Fibroblast of mammary gland (primary cell): Measurements from ENCODE around the gene IPO5.
"Not testable (repeated sequence)": the region's sequence is repeated elsewhere in the genome, so short reads cannot be mapped to it uniquely, and the experiment has no call there.

ENCODE experiments used
- DNase-seq: peaks from one replicate; pipeline ENCODE4 v3.0.0-alpha.2; 2010; ENCODE audit warnings: low read depth
- H3K4me3 ChIP-seq: 2 replicates; pipeline ENCODE4 v1.5.1; 2011; ENCODE audit warnings: low read depth, mild to moderate bottlenecking, low read length, moderate library complexity; ENCODE audit not compliant: control insufficient read depth
- CTCF ChIP-seq: conservative IDR thresholded peaks from 2 replicates; pipeline ENCODE4 v1.5.1; 2011; ENCODE audit warnings: low read depth, low read length, inconsistent platforms; ENCODE audit not compliant: control insufficient read depth, insufficient read depth

IPO5 gene

DNA sequence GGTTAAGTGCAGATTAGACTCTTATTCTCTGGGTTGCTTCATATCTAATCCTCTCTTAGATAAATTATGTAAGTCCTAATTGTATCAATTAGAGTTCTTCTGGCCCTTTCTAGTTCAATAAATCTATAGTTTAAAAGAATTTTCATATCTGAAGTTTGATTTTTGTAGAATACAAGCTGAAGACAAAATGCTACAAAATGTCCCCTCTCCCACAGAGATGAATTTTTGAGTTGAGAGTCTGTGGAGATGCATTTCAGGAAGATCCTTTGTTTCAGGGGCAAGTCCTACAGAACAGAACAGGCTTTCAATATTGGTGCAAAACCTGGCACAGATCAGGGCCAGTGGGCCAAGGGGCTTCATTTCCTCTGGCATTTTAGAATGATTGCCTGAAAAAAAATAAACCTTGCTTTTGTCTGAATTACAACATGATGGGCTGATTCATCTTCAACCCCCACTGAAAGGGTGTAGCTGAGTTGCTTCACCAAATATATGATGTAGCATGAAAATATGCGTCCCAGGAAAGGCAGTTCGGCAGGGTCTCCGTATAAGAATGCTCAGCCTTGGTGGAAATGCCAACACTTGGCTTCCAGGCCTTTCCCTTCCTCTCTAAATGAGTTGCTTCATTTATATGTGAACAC is 6.4 kb upstream of the IPO5 start:
- TF ChIP-seq CTCF, result no peak
- peak; percentile 91 for DNase-seq
- no peak overlapping the region for H3K4me3 ChIP-seq

DNA sequence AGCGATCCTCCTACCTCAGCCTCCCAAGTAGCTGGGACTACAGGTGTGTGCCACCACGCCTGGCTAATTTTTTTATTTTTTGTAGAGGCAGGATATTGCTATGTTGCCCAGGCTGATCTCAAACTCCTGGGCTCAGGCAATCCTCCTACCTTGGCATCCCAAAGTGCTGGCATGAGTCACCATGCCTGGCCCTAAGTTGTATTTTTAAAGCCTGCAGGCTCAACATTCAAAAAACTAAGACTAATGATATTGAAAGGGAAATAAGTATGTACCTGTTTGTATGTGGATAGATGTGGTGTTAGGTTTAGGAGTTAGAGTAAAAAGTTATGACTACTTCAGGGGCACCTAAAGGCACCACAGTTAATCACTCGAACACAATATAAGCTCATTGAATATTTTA is 5.4 kb upstream of the IPO5 start:
- DNase-seq, result peak; percentile 28
- no peak overlapping the region for H3K4me3 ChIP-seq
- no peak for TF ChIP-seq CTCF

DNA sequence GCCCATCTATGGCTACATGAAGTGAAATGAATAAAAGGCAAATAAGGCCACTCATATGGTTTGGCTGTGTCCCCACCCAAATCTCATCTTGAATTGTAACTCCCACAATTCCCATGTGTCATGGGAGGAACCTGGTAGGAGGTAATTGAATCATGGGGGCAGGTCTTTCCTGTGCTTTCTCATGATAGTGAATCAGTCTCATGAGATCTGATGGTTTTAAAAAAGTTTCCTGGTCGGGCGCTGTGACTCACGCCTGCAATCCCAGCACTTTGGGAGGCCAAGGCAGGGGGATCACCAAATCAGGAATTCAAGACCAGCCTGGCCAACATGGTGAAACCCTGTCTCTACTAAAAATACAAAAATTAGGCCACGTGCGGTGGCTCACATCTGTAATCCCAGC is 4.2 kb upstream of the IPO5 start:
- H3K4me3 ChIP-seq, result not testable (repeated sequence)
- peak; percentile 80 for DNase-seq

DNA sequence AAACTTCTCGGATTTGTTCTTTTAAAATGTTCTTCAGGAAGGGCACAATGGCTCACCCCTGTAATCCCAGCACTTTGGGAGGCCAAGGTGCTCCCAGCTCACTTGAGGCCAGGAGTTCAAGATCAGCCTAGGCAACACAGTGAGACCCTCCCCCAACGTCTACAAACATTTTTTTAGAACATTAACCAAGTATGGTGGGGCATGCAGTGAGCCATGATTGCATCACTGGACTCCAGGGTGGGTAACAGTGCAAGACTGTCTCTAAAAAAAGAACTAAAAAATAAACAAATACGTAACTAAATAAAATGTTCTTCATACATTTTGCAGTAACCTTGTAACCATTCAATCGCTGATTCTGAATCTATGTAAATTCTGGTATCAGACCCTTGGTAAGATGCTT is 2.1 kb upstream of the IPO5 start:
- TF ChIP-seq CTCF, result no peak
- no peak overlapping the region for H3K4me3 ChIP-seq
- no peak for DNase-seq

DNA sequence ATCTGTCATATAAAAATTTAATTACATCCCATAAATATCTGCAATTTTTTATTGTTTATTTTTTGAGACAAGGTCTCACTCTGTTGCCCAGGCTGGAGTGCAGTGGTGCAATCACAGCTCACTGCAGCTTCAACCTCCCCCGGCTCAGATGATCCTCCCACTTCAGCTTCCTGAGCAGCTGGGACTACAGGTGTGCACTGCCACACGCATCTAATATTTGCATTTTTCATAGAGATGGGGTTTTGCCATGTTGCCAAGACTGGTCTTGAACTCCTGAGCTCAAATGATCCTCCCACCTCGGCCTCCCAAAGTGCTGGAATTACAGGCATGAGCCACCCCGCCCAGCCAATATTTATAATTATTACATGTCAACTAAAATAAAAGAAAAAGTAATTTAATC is 644 bp upstream of the IPO5 start:
- not testable (repeated sequence) for DNase-seq, H3K4me3 ChIP-seq

GRCh38 chr13:97961340-97961739 is 7.9 kb downstream of the IPO5 start:
- no peak for DNase-seq
- TF ChIP-seq CTCF, result no peak
- H3K4me3 ChIP-seq, result no peak overlapping the region

- no peak for TF ChIP-seq CTCF
Observed at GRCh38 chr13:97962887-97963286, 9.4 kb downstream of the IPO5 start.

GRCh38 chr13:97967226-97967625 is 13.8 kb downstream of the IPO5 start:
- H3K4me3 ChIP-seq, result no peak overlapping the region
- no peak for TF ChIP-seq CTCF
- DNase-seq, result no peak

More at GRCh38 chr13:97962887-97963286, 9.4 kb downstream of the IPO5 start:
- DNase-seq, result no peak
- H3K4me3 ChIP-seq, result no peak overlapping the region
